Measurements from ENCODE around the gene TMEM109. TPM values are rescaled to one million over a fixed set of nuclear protein-coding genes. Genes with fewer than 3 reads are reported as not detected.

The TMEM109 gene
- total RNA-seq, 1 experiment from 2014 or later, result 165 TPM

DNA sequence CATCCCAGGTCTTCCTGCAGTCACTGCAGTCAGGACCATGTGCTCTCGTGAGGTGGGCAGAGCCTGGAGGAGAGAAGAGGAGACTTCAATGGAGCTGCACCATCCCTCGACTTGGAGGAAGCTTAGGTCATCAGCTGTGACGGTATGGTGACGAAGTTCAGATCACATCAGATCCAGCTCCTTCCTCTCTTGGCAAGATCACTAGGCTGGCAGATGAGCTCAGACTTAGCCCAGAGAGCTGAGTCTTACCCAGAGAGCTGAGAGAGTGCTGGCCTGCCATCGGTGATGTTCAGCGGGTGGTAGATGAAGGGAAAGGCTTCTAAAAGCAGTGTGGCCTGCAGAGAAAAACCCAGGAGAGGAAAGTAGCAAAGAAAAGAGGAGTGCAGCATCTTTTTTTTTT is 39.8 kb downstream of the TMEM109 start:
- no peaks in the 10 kb centered on the region for H4K20me1 ChIP-seq (ENCODE audit: low read length)
- no peak overlapping the region for H3K4me2 ChIP-seq (ENCODE audit: low read length)
- no peak for DNase-seq
- no peaks in the 10 kb centered on the region for H3F3A ChIP-seq (ENCODE audit: low read length, unreplicated experiment)
- no peak overlapping the region for H3K4me3 ChIP-seq (ENCODE audit: low read length)
- ChIA-PET POLR2A (ENCODE audit: unreplicated experiment) (no interaction called here), CTCF (no interaction called here)
- H3K9ac ChIP-seq (ENCODE audit: low read length), result no peak overlapping the region
- H3K27me3 ChIP-seq (ENCODE audit: low read length), result no peaks in the 10 kb centered on the region
- no peaks in the 10 kb centered on the region for H3K9me3 ChIP-seq (ENCODE audit: low read length)
- no peaks in the 10 kb centered on the region for H3K36me3 ChIP-seq (ENCODE audit: low read depth, low read length)
- H3K27ac ChIP-seq (ENCODE audit: low read length), result no peak overlapping the region
- intact Hi-C loops (cut with micrococcal nuclease), result no loop called here
- no peak overlapping the region for H2AFZ ChIP-seq (ENCODE audit: low read length)
- H3K4me1 ChIP-seq (ENCODE audit: insufficient read depth, low read length), result no peaks in the 10 kb centered on the region
- TF ChIP-seq, protein P1, sequence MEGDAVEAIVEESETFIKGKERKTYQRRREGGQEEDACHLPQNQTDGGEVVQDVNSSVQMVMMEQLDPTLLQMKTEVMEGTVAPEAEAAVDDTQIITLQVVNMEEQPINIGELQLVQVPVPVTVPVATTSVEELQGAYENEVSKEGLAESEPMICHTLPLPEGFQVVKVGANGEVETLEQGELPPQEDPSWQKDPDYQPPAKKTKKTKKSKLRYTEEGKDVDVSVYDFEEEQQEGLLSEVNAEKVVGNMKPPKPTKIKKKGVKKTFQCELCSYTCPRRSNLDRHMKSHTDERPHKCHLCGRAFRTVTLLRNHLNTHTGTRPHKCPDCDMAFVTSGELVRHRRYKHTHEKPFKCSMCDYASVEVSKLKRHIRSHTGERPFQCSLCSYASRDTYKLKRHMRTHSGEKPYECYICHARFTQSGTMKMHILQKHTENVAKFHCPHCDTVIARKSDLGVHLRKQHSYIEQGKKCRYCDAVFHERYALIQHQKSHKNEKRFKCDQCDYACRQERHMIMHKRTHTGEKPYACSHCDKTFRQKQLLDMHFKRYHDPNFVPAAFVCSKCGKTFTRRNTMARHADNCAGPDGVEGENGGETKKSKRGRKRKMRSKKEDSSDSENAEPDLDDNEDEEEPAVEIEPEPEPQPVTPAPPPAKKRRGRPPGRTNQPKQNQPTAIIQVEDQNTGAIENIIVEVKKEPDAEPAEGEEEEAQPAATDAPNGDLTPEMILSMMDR (conservative IDR thresholded peaks at IDR 0.05; ENCODE audit: low read depth, low read length), result no peak
- TF ChIP-seq EZH2 (IDR thresholded peaks at IDR 0.05; ENCODE audit: low read length, unreplicated experiment), result no peak
- TF ChIP-seq EZH2phosphoT487 (IDR thresholded peaks at IDR 0.05; ENCODE audit: borderline replicate concordance, low read length), result no peak
- H3K9me2 ChIP-seq (replicated peaks; ENCODE audit: low read length), result no peaks in the 10 kb centered on the region
- H3K79me2 ChIP-seq (ENCODE audit: low read length), result no peaks in the 10 kb centered on the region
- no peak for ATAC-seq
- BruUV-seq (replicated peaks), result no TSS peak

DNA sequence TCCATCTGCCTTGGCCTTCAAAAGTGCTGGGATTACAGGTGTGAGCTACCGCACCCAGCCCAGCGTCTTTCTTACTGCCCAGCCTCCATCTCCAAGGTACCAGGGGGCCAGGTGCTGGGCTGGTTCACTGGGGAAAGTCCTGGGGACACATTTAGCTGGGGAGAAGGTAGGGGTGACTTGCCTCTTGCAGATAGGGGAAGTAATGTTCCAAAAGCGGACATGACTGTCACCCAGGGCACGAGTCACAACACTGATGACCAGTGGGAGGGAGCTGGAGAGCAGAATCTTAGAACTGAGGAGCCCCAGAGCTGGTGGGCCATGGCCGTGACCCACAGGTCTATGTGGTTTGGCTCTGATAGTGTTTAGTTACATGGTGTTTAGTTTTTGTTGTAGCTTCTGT is 40.5 kb downstream of the TMEM109 start:
- no peak overlapping the region for H2AFZ ChIP-seq (ENCODE audit: low read length)
- ATAC-seq, result no peak
- H4K20me1 ChIP-seq (ENCODE audit: low read length), result no peaks in the 10 kb centered on the region
- POLR2A ChIA-PET (ENCODE audit: unreplicated experiment), result interaction anchor here (0.5 kb wide), 1 partner anchor 17 kb away, joined by 3 read pairs; no protein-coding TSS in a partner anchor
- H3K4me3 ChIP-seq (ENCODE audit: low read length), result no peak overlapping the region
- intact Hi-C loops (cut with micrococcal nuclease), result no loop called here
- no peaks in the 10 kb centered on the region for H3K36me3 ChIP-seq (ENCODE audit: low read depth, low read length)
- no peak overlapping the region for H3K4me2 ChIP-seq (ENCODE audit: low read length)
- H3K4me1 ChIP-seq (ENCODE audit: insufficient read depth, low read length), result no peaks in the 10 kb centered on the region
- H3F3A ChIP-seq (ENCODE audit: low read length, unreplicated experiment), result no peaks in the 10 kb centered on the region
- no peaks in the 10 kb centered on the region for H3K79me2 ChIP-seq (ENCODE audit: low read length)
- no peak overlapping the region for H3K9ac ChIP-seq (ENCODE audit: low read length)
- H3K9me2 ChIP-seq (replicated peaks; ENCODE audit: low read length), result no peaks in the 10 kb centered on the region
- H3K27ac ChIP-seq (ENCODE audit: low read length), result no peak overlapping the region
- CTCF ChIA-PET, result no interaction called here
- DNase-seq, result no peak
- H3K9me3 ChIP-seq (ENCODE audit: low read length), result no peaks in the 10 kb centered on the region
- no peaks in the 10 kb centered on the region for H3K27me3 ChIP-seq (ENCODE audit: low read length)
- TF ChIP-seq EZH2 (IDR thresholded peaks at IDR 0.05; ENCODE audit: low read length, unreplicated experiment), result no peak
- no peak for TF ChIP-seq EZH2phosphoT487 (IDR thresholded peaks at IDR 0.05; ENCODE audit: borderline replicate concordance, low read length)
- TF ChIP-seq, protein P1 (conservative IDR thresholded peaks at IDR 0.05; ENCODE audit: low read depth, low read length), result no peak
- no TSS peak for BruUV-seq (replicated peaks)

DNA sequence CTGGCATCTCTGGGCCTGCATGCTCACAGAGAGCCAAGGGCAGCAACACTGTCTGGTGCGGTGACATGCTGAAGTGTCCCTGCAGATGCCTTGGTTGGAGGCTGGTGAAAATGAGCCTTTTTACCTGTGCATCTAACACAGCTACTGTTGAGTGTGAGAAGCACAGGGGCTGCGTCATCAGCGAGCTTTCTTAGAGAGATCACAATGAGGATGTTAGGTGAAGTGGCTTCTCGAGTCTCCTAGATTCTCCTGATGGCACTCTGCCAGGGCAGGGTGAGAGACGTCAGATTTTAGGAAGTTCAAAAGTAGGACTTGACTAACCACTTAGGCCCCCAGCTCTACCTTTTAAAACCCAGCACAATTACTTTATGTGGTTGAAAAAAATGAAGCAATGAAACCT is 41.6 kb downstream of the TMEM109 start:
- H3K9ac ChIP-seq (ENCODE audit: low read length), result no peak overlapping the region
- H4K20me1 ChIP-seq (ENCODE audit: low read length), result no peaks in the 10 kb centered on the region
- no peaks in the 10 kb centered on the region for H3K79me2 ChIP-seq (ENCODE audit: low read length)
- H3K27ac ChIP-seq (ENCODE audit: low read length), result no peak overlapping the region
- no peaks in the 10 kb centered on the region for H3K4me1 ChIP-seq (ENCODE audit: insufficient read depth, low read length)
- H2AFZ ChIP-seq (ENCODE audit: low read length), result no peak overlapping the region
- DNase-seq, result no peak
- H3K9me3 ChIP-seq (ENCODE audit: low read length), result no peaks in the 10 kb centered on the region
- intact Hi-C loops (cut with micrococcal nuclease), result no loop called here
- no peak for ATAC-seq
- H3K27me3 ChIP-seq (ENCODE audit: low read length), result peaks cover 10% of the 10 kb centered on the region; the same call in 1 of the 2 replicates
- H3K36me3 ChIP-seq (ENCODE audit: low read depth, low read length), result no peaks in the 10 kb centered on the region
- no peak overlapping the region for H3K4me2 ChIP-seq (ENCODE audit: low read length)
- H3F3A ChIP-seq (ENCODE audit: low read length, unreplicated experiment), result no peaks in the 10 kb centered on the region
- H3K4me3 ChIP-seq (ENCODE audit: low read length), result no peak overlapping the region
- TF ChIP-seq EZH2phosphoT487 (IDR thresholded peaks at IDR 0.05; ENCODE audit: borderline replicate concordance, low read length), result no peak
- TF ChIP-seq, protein P1 (conservative IDR thresholded peaks at IDR 0.05; ENCODE audit: low read depth, low read length), result no peak
- TF ChIP-seq EZH2 (IDR thresholded peaks at IDR 0.05; ENCODE audit: low read length, unreplicated experiment), result no peak
- no peaks in the 10 kb centered on the region for H3K9me2 ChIP-seq (replicated peaks; ENCODE audit: low read length)
- BruUV-seq (replicated peaks), result no TSS peak
- CTCF ChIA-PET, result no interaction called here
- POLR2A ChIA-PET (ENCODE audit: unreplicated experiment), result no interaction called here
